Measurements from ENCODE around the gene EFCAB7. TPM values are rescaled to one million over a fixed set of nuclear protein-coding genes. Genes with fewer than 3 reads are reported as not detected.
A peak's percentile ranks its signal among the peaks of the same experiment; 100 is the strongest.

EFCAB7 gene
- total and polyA plus RNA-seq, 9 donors: 6.5 to 26.3 (median 8.2) TPM

GRCh38 chr1:63593303-63593885, 70.1 kb downstream of the EFCAB7 start, which contains the start of gene PGM1:
TSS of gene PGM1 (plus strand) at chr1:63593411. CDS start at chr1:63593489, 78 bp downstream.
- 0% methylated on average over 44 to 64 of the region's 64 CpGs for WGBS, 3 donors
- H3K27me3 ChIP-seq: no peaks in the 10 kb centered on the region
- peak; percentile 68 to 83 (median 75) for DNase-seq
- peak within 1 kb of the TSS; percentile 87 to 88 for H3K27ac ChIP-seq
- H3K9me3 ChIP-seq: no peaks in the 10 kb centered on the region
- H3K36me3 ChIP-seq: no peaks in the 10 kb centered on the region
- TF ChIP-seq EP300 (IDR thresholded peaks at IDR 0.05) (no peak), POLR2A (IDR thresholded peaks at IDR 0.05) (peak; percentile 13)
- peak within 1 kb of the TSS; percentile 79 for H3K4me3 ChIP-seq
- peaks cover 2% of the 10 kb centered on the region for H3K4me1 ChIP-seq (ENCODE audit: insufficient read depth)
- intact Hi-C loops (cut with DNase I): no loop called here

DNA sequence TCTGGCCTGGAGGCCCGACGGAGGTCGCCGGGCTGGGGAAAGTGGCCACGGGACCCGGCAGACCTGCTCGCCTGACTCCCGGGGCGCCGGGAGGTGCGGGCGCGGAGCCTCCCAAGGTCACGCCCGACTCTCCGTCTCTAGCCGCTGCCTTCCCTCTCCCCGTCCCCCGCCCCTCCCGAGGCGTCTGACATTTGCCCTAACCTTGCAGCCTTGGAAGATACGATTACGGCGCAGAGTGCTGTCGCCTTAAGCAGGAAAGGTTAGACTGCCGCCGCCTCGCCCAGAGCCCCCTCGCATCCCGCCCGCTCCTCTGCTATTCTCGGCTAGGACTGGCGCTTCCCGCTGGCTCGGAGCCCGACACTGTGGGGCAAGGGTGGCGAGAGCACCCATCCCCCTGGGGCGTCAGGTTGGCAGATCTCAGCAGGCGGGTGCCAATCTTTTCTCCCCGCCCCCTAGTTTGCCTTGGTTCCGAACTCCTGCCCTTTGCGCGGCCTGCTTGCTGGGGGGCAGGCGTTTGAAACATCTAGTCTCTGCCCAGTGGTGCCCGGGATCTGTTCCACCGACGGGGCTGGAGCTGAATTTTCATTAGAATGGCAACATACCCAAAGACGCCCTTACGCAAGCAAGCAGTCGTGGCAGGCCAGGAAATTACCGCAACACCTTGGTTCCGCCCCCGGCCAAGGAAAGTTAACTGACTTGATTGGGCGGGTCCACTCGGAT, 70.7 kb downstream of the EFCAB7 start:
- peak; percentile 55 to 74 (median 69) for DNase-seq
- 6 to 8% (median 6%) methylated on average over 40 to 55 of the region's 55 CpGs for WGBS, 3 donors
- Histone ChIP-seq H3K27ac (peak overlapping the region; percentile 87 to 88), H3K4me3 (peak overlapping the region; percentile 79), H3K4me1 (ENCODE audit: insufficient read depth) (peaks cover 2% of the 10 kb centered on the region), H3K9me3 (no peaks in the 10 kb centered on the region), H3K36me3 (no peaks in the 10 kb centered on the region), H3K27me3 (no peaks in the 10 kb centered on the region)
- intact Hi-C loops (cut with DNase I): no loop called here
- peak; percentile 1 for TF ChIP-seq POLR2A (IDR thresholded peaks at IDR 0.05)
- TF ChIP-seq, protein P1, sequence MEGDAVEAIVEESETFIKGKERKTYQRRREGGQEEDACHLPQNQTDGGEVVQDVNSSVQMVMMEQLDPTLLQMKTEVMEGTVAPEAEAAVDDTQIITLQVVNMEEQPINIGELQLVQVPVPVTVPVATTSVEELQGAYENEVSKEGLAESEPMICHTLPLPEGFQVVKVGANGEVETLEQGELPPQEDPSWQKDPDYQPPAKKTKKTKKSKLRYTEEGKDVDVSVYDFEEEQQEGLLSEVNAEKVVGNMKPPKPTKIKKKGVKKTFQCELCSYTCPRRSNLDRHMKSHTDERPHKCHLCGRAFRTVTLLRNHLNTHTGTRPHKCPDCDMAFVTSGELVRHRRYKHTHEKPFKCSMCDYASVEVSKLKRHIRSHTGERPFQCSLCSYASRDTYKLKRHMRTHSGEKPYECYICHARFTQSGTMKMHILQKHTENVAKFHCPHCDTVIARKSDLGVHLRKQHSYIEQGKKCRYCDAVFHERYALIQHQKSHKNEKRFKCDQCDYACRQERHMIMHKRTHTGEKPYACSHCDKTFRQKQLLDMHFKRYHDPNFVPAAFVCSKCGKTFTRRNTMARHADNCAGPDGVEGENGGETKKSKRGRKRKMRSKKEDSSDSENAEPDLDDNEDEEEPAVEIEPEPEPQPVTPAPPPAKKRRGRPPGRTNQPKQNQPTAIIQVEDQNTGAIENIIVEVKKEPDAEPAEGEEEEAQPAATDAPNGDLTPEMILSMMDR (IDR thresholded peaks at IDR 0.05): no peak

GRCh38 chr1:63595435-63595834, 72.1 kb downstream of the EFCAB7 start:
- Histone ChIP-seq H3K9me3 (no peaks in the 10 kb centered on the region), H3K27ac (no peak overlapping the region), H3K4me3 (no peak overlapping the region), H3K27me3 (no peaks in the 10 kb centered on the region), H3K4me1 (ENCODE audit: insufficient read depth) (no peaks in the 10 kb centered on the region), H3K36me3 (no peaks in the 10 kb centered on the region)
- DNase-seq: no peak
- TF ChIP-seq, protein P1 (IDR thresholded peaks at IDR 0.05): no peak
- TF ChIP-seq POLR2A (IDR thresholded peaks at IDR 0.05) (no peak), EP300 (IDR thresholded peaks at IDR 0.05) (no peak)
- 97 to 100% (median 100%) methylated on average over 1 of the region's 1 CpG for WGBS, 3 donors
- intact Hi-C loops (cut with DNase I): no loop called here

DNA sequence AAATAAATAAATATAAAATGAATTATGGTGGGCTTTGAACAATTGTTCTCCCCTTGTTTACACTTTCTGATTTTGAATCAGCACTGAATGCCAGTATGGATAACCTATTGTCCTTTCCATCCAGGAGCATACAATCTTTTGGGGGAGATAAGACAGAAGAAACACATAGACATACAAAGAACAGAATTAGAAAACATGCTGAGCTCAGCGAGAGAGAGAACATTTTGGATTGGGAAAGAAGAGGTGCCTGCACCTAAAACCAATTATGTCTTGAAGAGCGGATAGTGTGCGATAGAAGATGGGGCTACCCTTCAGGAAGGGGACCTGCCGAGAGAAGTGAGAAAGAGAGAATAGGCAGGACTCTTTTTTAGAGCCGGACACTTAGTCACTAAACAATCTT, 76.5 kb downstream of the EFCAB7 start:
- DNase-seq: no peak
- H3K4me1 ChIP-seq (ENCODE audit: insufficient read depth): no peaks in the 10 kb centered on the region
- no peak overlapping the region for H3K4me3 ChIP-seq
- H3K36me3 ChIP-seq: no peaks in the 10 kb centered on the region
- 59 to 64% (median 62%) methylated on average over 5 of the region's 5 CpGs for WGBS, 3 donors
- no peaks in the 10 kb centered on the region for H3K27me3 ChIP-seq
- TF ChIP-seq POLR2A (IDR thresholded peaks at IDR 0.05) (no peak), EP300 (IDR thresholded peaks at IDR 0.05) (no peak)
- TF ChIP-seq, protein P1 (IDR thresholded peaks at IDR 0.05): no peak
- H3K9me3 ChIP-seq: no peaks in the 10 kb centered on the region
- intact Hi-C loops (cut with DNase I): no loop called here
- no peak overlapping the region for H3K27ac ChIP-seq

- H3K4me1 ChIP-seq (ENCODE audit: insufficient read depth): no peaks in the 10 kb centered on the region
- H3K27ac ChIP-seq: no peak overlapping the region
- WGBS, 3 donors: 20 to 30% (median 21%) methylated on average over 5 of the region's 5 CpGs
- no peak for TF ChIP-seq POLR2A (IDR thresholded peaks at IDR 0.05)
- no peak for TF ChIP-seq EP300 (IDR thresholded peaks at IDR 0.05)
- TF ChIP-seq, protein P1 (IDR thresholded peaks at IDR 0.05): no peak
- intact Hi-C loops (cut with DNase I): no loop called here
- DNase-seq: no peak
- H3K4me3 ChIP-seq: no peak overlapping the region
- no peaks in the 10 kb centered on the region for H3K27me3 ChIP-seq
- no peaks in the 10 kb centered on the region for H3K9me3 ChIP-seq
- no peaks in the 10 kb centered on the region for H3K36me3 ChIP-seq
Measured at GRCh38 chr1:63600248-63600647, 76.9 kb downstream of the EFCAB7 start.

All from ovary (tissue), 9 donors.